Thymus (tissue), 11 donors: Measurements from ENCODE around the gene EFNB3. TPM values are rescaled to one million over a fixed set of nuclear protein-coding genes. Genes with fewer than 3 reads are reported as not detected.

Source experiments
- DNase-seq, 9 donors: peaks; one replicate each; pipeline ENCODE4 v3.0.0-alpha.2; 2013; ENCODE audit warnings: low spot score in 9 of 9, low read depth in 6 of 9, missing footprints in 1 of 9
- H3K27ac ChIP-seq, 2 donors: one replicate each; pipeline ENCODE4 v1.5.1; 2013; ENCODE audit warnings: control low read depth in 1 of 2, low read depth in 1 of 2, low read length in 1 of 2, mild to moderate bottlenecking in 1 of 2, moderate library complexity in 1 of 2
- H3K27me3 ChIP-seq, 2 donors: one replicate each; pipeline ENCODE4 v1.5.1; 2013; ENCODE audit warnings: low read length in 1 of 2; ENCODE audit not compliant: control insufficient read depth in 2 of 2, insufficient read depth in 1 of 2
- H3K36me3 ChIP-seq, 2 donors: one replicate each; pipeline ENCODE4 v1.5.1; 2013; ENCODE audit warnings: low read length in 1 of 2, mild to moderate bottlenecking in 1 of 2, moderate library complexity in 1 of 2; ENCODE audit not compliant: control insufficient read depth in 2 of 2, insufficient read depth in 2 of 2
- H3K4me1 ChIP-seq, 2 donors: one replicate each; pipeline ENCODE4 v1.5.1; 2013; ENCODE audit warnings: low read length in 2 of 2; ENCODE audit not compliant: control insufficient read depth in 2 of 2, insufficient read depth in 2 of 2
- H3K4me3 ChIP-seq, 2 donors: one replicate each; pipeline ENCODE4 v1.5.1; 2013; ENCODE audit warnings: low read length in 2 of 2, control low read depth in 1 of 2, mild to moderate bottlenecking in 1 of 2
- H3K9me3 ChIP-seq, 2 donors: one replicate each; pipeline ENCODE4 v1.5.1; 2013; ENCODE audit warnings: low read length in 1 of 2, mild to moderate bottlenecking in 1 of 2; ENCODE audit not compliant: control insufficient read depth in 2 of 2, insufficient read depth in 1 of 2
- WGBS: extraction: QIAGEN DNeasy Blood & Tissue Kit; methylation state at CpG from one replicate; pipeline ENCODE4 v1.1.7; 2013; 5-methylcytosine and 5-hydroxymethylcytosine counted together
- polyA plus RNA-seq: library from polyadenylated mRNA; stranded (reverse); fragments of 200-250 nt; gene quantifications from one replicate; pipeline ENCODE4 v1.2.3, GENCODE V29; 2013
- total RNA-seq: library from RNA; stranded (reverse); fragments of 120-200 nt; gene quantifications from one replicate; pipeline ENCODE4 v1.2.4, GENCODE V29; 2013
- donor health status: healthy.

The EFNB3 gene
- total and polyA plus RNA-seq, 2 donors: 0.52 TPM

- 90% methylated on average over 14 of the region's 14 CpGs for WGBS
- H3K27me3 ChIP-seq: peaks cover 0 to 11% of the 10 kb centered on the region in 2 donors
- H3K36me3 ChIP-seq: no peaks in the 10 kb centered on the region
- no peak overlapping the region for H3K27ac ChIP-seq
- H3K4me1 ChIP-seq: no peaks in the 10 kb centered on the region
- H3K4me3 ChIP-seq: no peak overlapping the region
- no peak for DNase-seq
- H3K9me3 ChIP-seq: no peaks in the 10 kb centered on the region
Observed at GRCh38 chr17:7732981-7733539, 28.1 kb downstream of the EFNB3 start.

GRCh38 chr17:7737601-7738000 lies 32.6 kb downstream of the EFNB3 start:
- H3K27me3 ChIP-seq: peaks cover 0 to 25% of the 10 kb centered on the region in 2 donors
- no peaks in the 10 kb centered on the region for H3K4me1 ChIP-seq
- no peak for DNase-seq
- no peak overlapping the region for H3K27ac ChIP-seq
- no peaks in the 10 kb centered on the region for H3K9me3 ChIP-seq
- H3K36me3 ChIP-seq: no peaks in the 10 kb centered on the region
- WGBS: 92% methylated on average over 5 of the region's 5 CpGs
- H3K4me3 ChIP-seq: no peak overlapping the region

GRCh38 chr17:7739746-7740145 lies 34.7 kb downstream of the EFNB3 start:
- Histone ChIP-seq H3K27ac (no peak overlapping the region), H3K9me3 (no peaks in the 10 kb centered on the region), H3K27me3 (peaks cover 0 to 24% of the 10 kb centered on the region in 2 donors), H3K36me3 (no peaks in the 10 kb centered on the region), H3K4me3 (no peak overlapping the region), H3K4me1 (no peaks in the 10 kb centered on the region)
- WGBS: 78% methylated on average over 14 of the region's 14 CpGs
- no peak for DNase-seq

- peaks cover 0 to 24% of the 10 kb centered on the region in 2 donors for H3K27me3 ChIP-seq
- no peak for DNase-seq
- H3K9me3 ChIP-seq: no peaks in the 10 kb centered on the region
- no peaks in the 10 kb centered on the region for H3K4me1 ChIP-seq
- no peak overlapping the region for H3K4me3 ChIP-seq
- 91% methylated on average over 42 of the region's 42 CpGs for WGBS
- no peak overlapping the region for H3K27ac ChIP-seq
- H3K36me3 ChIP-seq: no peaks in the 10 kb centered on the region
Observed at GRCh38 chr17:7740481-7741001, 35.5 kb downstream of the EFNB3 start.

GRCh38 chr17:7742729-7743128 lies 37.7 kb downstream of the EFNB3 start:
- Histone ChIP-seq H3K4me3 (no peak overlapping the region), H3K27me3 (peaks cover 0 to 16% of the 10 kb centered on the region in 2 donors), H3K27ac (no peak overlapping the region), H3K36me3 (no peaks in the 10 kb centered on the region), H3K9me3 (no peaks in the 10 kb centered on the region), H3K4me1 (no peaks in the 10 kb centered on the region)
- 89% methylated on average over 10 of the region's 10 CpGs for WGBS
- DNase-seq: no peak

GRCh38 chr17:7744416-7744815 lies 39.4 kb downstream of the EFNB3 start:
- no peak overlapping the region for H3K27ac ChIP-seq
- no peak for DNase-seq

GRCh38 chr17:7745748-7746470 lies 40.9 kb downstream of the EFNB3 start:
- Histone ChIP-seq H3K4me3 (no peak overlapping the region), H3K36me3 (no peaks in the 10 kb centered on the region), H3K9me3 (no peaks in the 10 kb centered on the region), H3K27ac (no peak overlapping the region), H3K4me1 (no peaks in the 10 kb centered on the region), H3K27me3 (peaks cover 0 to 3% of the 10 kb centered on the region in 2 donors)
- DNase-seq: no peak
- 91% methylated on average over 7 of the region's 7 CpGs for WGBS

More at GRCh38 chr17:7744416-7744815, 39.4 kb downstream of the EFNB3 start:
- WGBS: 68% methylated on average over 8 of the region's 8 CpGs
- H3K36me3 ChIP-seq: no peaks in the 10 kb centered on the region
- H3K9me3 ChIP-seq: no peaks in the 10 kb centered on the region
- H3K4me1 ChIP-seq: no peaks in the 10 kb centered on the region
- H3K27me3 ChIP-seq: peaks cover 0 to 11% of the 10 kb centered on the region in 2 donors
- no peak overlapping the region for H3K4me3 ChIP-seq

GRCh38 chr17:7747635-7748071 lies 42.7 kb downstream of the EFNB3 start:
- 70% methylated on average over 4 of the region's 4 CpGs for WGBS
- Histone ChIP-seq H3K27me3 (peaks cover 0 to 2% of the 10 kb centered on the region in 2 donors), H3K9me3 (no peaks in the 10 kb centered on the region), H3K36me3 (no peaks in the 10 kb centered on the region), H3K4me1 (no peaks in the 10 kb centered on the region), H3K27ac (no peak overlapping the region), H3K4me3 (no peak overlapping the region)
- DNase-seq: no peak

GRCh38 chr17:7748076-7748775 lies 43.2 kb downstream of the EFNB3 start:
- peaks cover 0 to 2% of the 10 kb centered on the region in 2 donors for H3K27me3 ChIP-seq
- H3K36me3 ChIP-seq: no peaks in the 10 kb centered on the region
- H3K27ac ChIP-seq: no peak overlapping the region
- WGBS: 83% methylated on average over 10 of the region's 10 CpGs
- no peak overlapping the region for H3K4me3 ChIP-seq
- no peaks in the 10 kb centered on the region for H3K9me3 ChIP-seq
- no peaks in the 10 kb centered on the region for H3K4me1 ChIP-seq
- DNase-seq: no peak
